ENCODE measurements around the gene NDUFB4. TPM values are rescaled to one million over a fixed set of nuclear protein-coding genes. Genes with fewer than 3 reads are reported as not detected.

Gene NDUFB4
- polyA plus RNA-seq, 1 donor from 2014 or later = 154 TPM

DNA sequence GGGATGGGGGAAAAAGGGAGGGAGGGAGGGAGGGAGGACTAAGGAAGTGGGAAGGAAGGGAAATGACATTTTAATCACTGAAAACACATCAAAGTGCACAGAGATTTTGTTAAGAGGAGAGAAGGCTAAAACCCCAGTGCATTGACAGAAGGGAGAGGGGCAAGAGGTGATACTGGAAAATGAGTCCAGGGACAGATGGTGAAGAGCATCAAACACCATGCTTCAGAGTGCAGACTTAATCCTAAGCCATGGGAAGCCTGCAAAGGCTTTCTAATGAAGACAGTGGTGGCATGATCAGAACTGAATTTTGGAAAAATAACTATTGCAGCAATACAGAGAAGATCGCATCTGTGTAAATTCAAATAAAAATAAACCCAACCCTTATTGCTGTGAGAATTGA lies 44.1 kb downstream of the NDUFB4 start:
- Histone ChIP-seq H3K9ac (ENCODE audit: low read length) (no peak overlapping the region), H3K27ac (ENCODE audit: low read length) (no peak overlapping the region), H3K9me3 (ENCODE audit: low read length) (no peaks in the 10 kb centered on the region), H3F3A (ENCODE audit: insufficient read depth, low read length, poor library complexity, severe bottlenecking) (no peaks in the 10 kb centered on the region), H3K27me3 (ENCODE audit: insufficient read depth, low read depth, low read length) (no peaks in the 10 kb centered on the region), H3K79me2 (replicated peaks; ENCODE audit: insufficient read depth, low read length) (no peaks in the 10 kb centered on the region), H3K36me3 (ENCODE audit: insufficient read depth, low read length) (no peaks in the 10 kb centered on the region), H3K9me2 (ENCODE audit: insufficient read depth, low read length) (no peaks in the 10 kb centered on the region), H2AFZ (ENCODE audit: low read depth, low read length) (no peak overlapping the region), H3K4me3 (ENCODE audit: low read length) (no peak overlapping the region), H4K20me1 (ENCODE audit: insufficient read depth) (no peaks in the 10 kb centered on the region), H3K4me2 (ENCODE audit: low read length) (no peak overlapping the region)
- TF ChIP-seq MXI1 (conservative IDR thresholded peaks at IDR 0.05; ENCODE audit: poor library complexity, severe bottlenecking) = no peak

DNA sequence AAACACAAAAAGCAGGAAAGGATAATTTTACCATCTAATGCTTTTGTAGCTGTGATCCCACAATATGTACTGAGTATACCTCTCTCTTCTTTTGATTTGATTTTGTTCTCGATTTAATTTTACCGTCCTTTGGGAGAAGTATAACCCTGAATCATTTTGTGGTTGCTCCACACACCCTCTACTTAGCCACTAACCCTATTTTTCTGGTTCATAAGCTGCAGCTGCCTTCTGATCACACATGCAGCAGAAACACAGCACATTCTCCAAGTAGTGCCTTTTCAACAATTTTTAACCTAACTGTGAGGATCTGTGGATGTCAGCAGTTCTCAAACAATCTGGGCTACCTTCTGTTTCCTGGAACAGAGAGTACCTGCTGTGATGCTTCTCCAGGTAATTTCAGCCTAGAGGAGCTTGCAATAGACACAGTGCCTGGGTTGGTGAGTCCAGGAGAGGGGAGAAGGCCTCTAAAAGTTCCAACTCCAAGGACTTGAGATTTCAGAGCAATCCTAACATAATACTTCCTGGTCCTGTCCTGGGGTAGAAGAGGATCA lies 45.6 kb downstream of the NDUFB4 start:
- Histone ChIP-seq H3K27ac (ENCODE audit: low read length) (no peak overlapping the region), H3K9me3 (ENCODE audit: low read length) (no peaks in the 10 kb centered on the region), H3K9me2 (ENCODE audit: insufficient read depth, low read length) (no peaks in the 10 kb centered on the region), H3K4me3 (ENCODE audit: low read length) (no peak overlapping the region), H2AFZ (ENCODE audit: low read depth, low read length) (no peak overlapping the region), H3K27me3 (ENCODE audit: insufficient read depth, low read depth, low read length) (no peaks in the 10 kb centered on the region), H4K20me1 (ENCODE audit: insufficient read depth) (no peaks in the 10 kb centered on the region), H3K79me2 (replicated peaks; ENCODE audit: insufficient read depth, low read length) (no peaks in the 10 kb centered on the region), H3K9ac (ENCODE audit: low read length) (no peak overlapping the region), H3F3A (ENCODE audit: insufficient read depth, low read length, poor library complexity, severe bottlenecking) (no peaks in the 10 kb centered on the region), H3K4me2 (ENCODE audit: low read length) (no peak overlapping the region), H3K36me3 (ENCODE audit: insufficient read depth, low read length) (no peaks in the 10 kb centered on the region)
- TF ChIP-seq SMC3 (conservative IDR thresholded peaks at IDR 0.05; ENCODE audit: poor library complexity) (no peak), REST (IDR thresholded peaks at IDR 0.05; ENCODE audit: borderline replicate concordance) (no peak), EZH2 (IDR thresholded peaks at IDR 0.05; ENCODE audit: borderline replicate concordance, insufficient read depth, low read length, poor library complexity, severe bottlenecking) (no peak), CTCF (IDR thresholded peaks at IDR 0.05; ENCODE audit: poor library complexity, severe bottlenecking) (no peak), MXI1 (conservative IDR thresholded peaks at IDR 0.05; ENCODE audit: poor library complexity, severe bottlenecking) (no peak), POLR2AphosphoS5 (IDR thresholded peaks at IDR 0.05) (no peak), EP300 (conservative IDR thresholded peaks at IDR 0.05; ENCODE audit: poor library complexity, severe bottlenecking) (no peak), TAF1 (IDR thresholded peaks at IDR 0.05; ENCODE audit: low read depth) (no peak), RAD21 (conservative IDR thresholded peaks at IDR 0.05) (no peak)
